A673 (cell line): Measurements from ENCODE around the gene RNASEL.

Source experiments
- CTCF ChIP-seq: fragments of 300-800, 200-600 bp; sonication (generic); conservative IDR thresholded peaks from 2 replicates; pipeline ENCODE4 v1.5.1; 2017; ENCODE audit warnings: low read depth, mild to moderate bottlenecking, antibody characterized with exemption, low read length, moderate library complexity, mixed read lengths
- EZH2 ChIP-seq: fragments of 200-600 bp; sonication (generic); IDR thresholded peaks from 2 replicates; pipeline ENCODE4 v1.6.1; 2017; ENCODE audit warnings: borderline replicate concordance, low read depth, mild to moderate bottlenecking, mixed read lengths, antibody characterized with exemption, low read length; ENCODE audit not compliant: poor library complexity, severe bottlenecking

GRCh38 chr1:182624577-182624976 is 35.5 kb upstream of the RNASEL start:
- no peak for TF ChIP-seq CTCF
- TF ChIP-seq EZH2 = no peak
